Neural progenitor cell (in vitro differentiated cells): ENCODE measurements around the gene FZD4.

Experiments
- EZH2 ChIP-seq: fragments of 200-600 bp; sonication (generic); IDR thresholded peaks from 2 replicates; pipeline ENCODE4 v1.6.1; 2017; ENCODE audit warnings: antibody characterized with exemption, mild to moderate bottlenecking, moderate library complexity
- EZH2phosphoT487 ChIP-seq: fragments of 200-600 bp; sonication (generic); IDR thresholded peaks from 2 replicates; pipeline ENCODE4 v1.6.1; 2017; ENCODE audit warnings: antibody characterized with exemption
- TF ChIP-seq, protein P1 (sequence below): fragments of 200-600 bp; sonication (generic); IDR thresholded peaks from 2 replicates; pipeline ENCODE4 v1.5.1; 2017; ENCODE audit warnings: antibody characterized with exemption, mild to moderate bottlenecking

DNA sequence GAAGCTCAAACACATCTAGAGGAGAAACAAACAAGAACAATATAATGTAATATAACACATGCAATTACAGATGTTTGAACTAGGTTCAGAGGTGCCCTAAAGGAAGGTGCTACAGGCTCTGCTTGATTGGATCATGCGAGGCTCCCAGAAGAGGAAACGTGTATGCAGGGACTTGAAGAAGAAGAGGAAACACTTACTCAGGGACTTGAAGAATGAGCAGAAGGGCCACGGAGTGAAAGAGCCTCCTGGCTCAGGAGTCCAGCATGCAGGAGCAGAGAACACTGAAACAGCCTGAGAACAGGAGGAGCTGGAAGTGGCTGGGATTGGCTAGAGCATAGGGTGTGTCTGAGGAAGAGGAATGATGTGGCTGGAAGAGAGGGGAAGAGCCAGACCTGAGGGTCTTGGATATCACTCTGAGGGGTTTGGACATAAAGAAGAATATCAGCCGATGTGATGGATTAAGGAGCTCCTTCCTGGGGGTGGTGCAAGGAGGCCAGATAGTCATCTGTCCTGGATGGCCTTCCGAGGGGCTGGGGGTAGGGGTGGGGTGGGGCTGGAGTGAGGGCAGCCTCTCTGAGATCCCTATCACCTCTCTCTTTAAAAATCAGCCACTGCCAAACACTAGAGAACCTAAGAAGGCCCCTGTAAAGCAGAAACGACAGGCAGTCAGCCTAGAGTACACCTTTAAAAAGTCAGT, 16.8 kb downstream of the FZD4 start:
- TF ChIP-seq, protein P1, sequence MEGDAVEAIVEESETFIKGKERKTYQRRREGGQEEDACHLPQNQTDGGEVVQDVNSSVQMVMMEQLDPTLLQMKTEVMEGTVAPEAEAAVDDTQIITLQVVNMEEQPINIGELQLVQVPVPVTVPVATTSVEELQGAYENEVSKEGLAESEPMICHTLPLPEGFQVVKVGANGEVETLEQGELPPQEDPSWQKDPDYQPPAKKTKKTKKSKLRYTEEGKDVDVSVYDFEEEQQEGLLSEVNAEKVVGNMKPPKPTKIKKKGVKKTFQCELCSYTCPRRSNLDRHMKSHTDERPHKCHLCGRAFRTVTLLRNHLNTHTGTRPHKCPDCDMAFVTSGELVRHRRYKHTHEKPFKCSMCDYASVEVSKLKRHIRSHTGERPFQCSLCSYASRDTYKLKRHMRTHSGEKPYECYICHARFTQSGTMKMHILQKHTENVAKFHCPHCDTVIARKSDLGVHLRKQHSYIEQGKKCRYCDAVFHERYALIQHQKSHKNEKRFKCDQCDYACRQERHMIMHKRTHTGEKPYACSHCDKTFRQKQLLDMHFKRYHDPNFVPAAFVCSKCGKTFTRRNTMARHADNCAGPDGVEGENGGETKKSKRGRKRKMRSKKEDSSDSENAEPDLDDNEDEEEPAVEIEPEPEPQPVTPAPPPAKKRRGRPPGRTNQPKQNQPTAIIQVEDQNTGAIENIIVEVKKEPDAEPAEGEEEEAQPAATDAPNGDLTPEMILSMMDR, result no peak
- TF ChIP-seq EZH2, result no peak
- no peak for TF ChIP-seq EZH2phosphoT487
